ENCODE data around the gene CDH11. TPM values are rescaled to one million over a fixed set of nuclear protein-coding genes. Genes with fewer than 3 reads are reported as not detected.

Gene CDH11
- total RNA-seq, 1 donor from 2014 or later: 42.6 TPM

- Mint-ChIP-seq H3K9me3 (ENCODE audit: unreplicated experiment) (no peaks in the 10 kb centered on the region), H3K27me3 (ENCODE audit: unreplicated experiment) (peaks cover 2% of the 10 kb centered on the region), H3K27ac (ENCODE audit: unreplicated experiment) (no peak overlapping the region), H3K4me1 (ENCODE audit: unreplicated experiment) (no peaks in the 10 kb centered on the region), H3K4me3 (ENCODE audit: unreplicated experiment) (no peak overlapping the region), H3K36me3 (ENCODE audit: low read depth, unreplicated experiment) (no peaks in the 10 kb centered on the region)
- no peak for TF ChIP-seq CTCF (IDR thresholded peaks at IDR 0.05; ENCODE audit: unreplicated experiment)
- DNase-seq (ENCODE audit: low spot score): no peak
Measured at GRCh38 chr16:65101009-65101408, 20.9 kb downstream of the CDH11 start.

GRCh38 chr16:65099607-65100006 is 22.3 kb downstream of the CDH11 start:
- Mint-ChIP-seq H3K4me1 (ENCODE audit: unreplicated experiment) (no peaks in the 10 kb centered on the region), H3K27me3 (ENCODE audit: unreplicated experiment) (peaks cover 2% of the 10 kb centered on the region), H3K27ac (ENCODE audit: unreplicated experiment) (no peak overlapping the region), H3K36me3 (ENCODE audit: low read depth, unreplicated experiment) (no peaks in the 10 kb centered on the region), H3K9me3 (ENCODE audit: unreplicated experiment) (no peaks in the 10 kb centered on the region), H3K4me3 (ENCODE audit: unreplicated experiment) (no peak overlapping the region)
- no peak for TF ChIP-seq CTCF (IDR thresholded peaks at IDR 0.05; ENCODE audit: unreplicated experiment)
- no peak for DNase-seq (ENCODE audit: low spot score)

- H3K27me3 Mint-ChIP-seq (ENCODE audit: unreplicated experiment): peaks cover 2% of the 10 kb centered on the region
- DNase-seq (ENCODE audit: low spot score): no peak
- no peak overlapping the region for H3K27ac Mint-ChIP-seq (ENCODE audit: unreplicated experiment)
- no peak for TF ChIP-seq CTCF (IDR thresholded peaks at IDR 0.05; ENCODE audit: unreplicated experiment)
- no peaks in the 10 kb centered on the region for H3K36me3 Mint-ChIP-seq (ENCODE audit: low read depth, unreplicated experiment)
- no peaks in the 10 kb centered on the region for H3K4me1 Mint-ChIP-seq (ENCODE audit: unreplicated experiment)
- H3K9me3 Mint-ChIP-seq (ENCODE audit: unreplicated experiment): no peaks in the 10 kb centered on the region
- no peak overlapping the region for H3K4me3 Mint-ChIP-seq (ENCODE audit: unreplicated experiment)
Measured at GRCh38 chr16:65098916-65099315, 22.9 kb downstream of the CDH11 start.

- Mint-ChIP-seq H3K4me3 (ENCODE audit: unreplicated experiment) (no peak overlapping the region), H3K36me3 (ENCODE audit: low read depth, unreplicated experiment) (no peaks in the 10 kb centered on the region), H3K4me1 (ENCODE audit: unreplicated experiment) (no peaks in the 10 kb centered on the region), H3K27me3 (ENCODE audit: unreplicated experiment) (peaks cover 2% of the 10 kb centered on the region), H3K27ac (ENCODE audit: unreplicated experiment) (no peak overlapping the region), H3K9me3 (ENCODE audit: unreplicated experiment) (no peaks in the 10 kb centered on the region)
- TF ChIP-seq CTCF (IDR thresholded peaks at IDR 0.05; ENCODE audit: unreplicated experiment): no peak
- no peak for DNase-seq (ENCODE audit: low spot score)
Measured at GRCh38 chr16:65097296-65097695, 24.6 kb downstream of the CDH11 start.

- H3K4me1 Mint-ChIP-seq (ENCODE audit: unreplicated experiment): no peaks in the 10 kb centered on the region
- H3K36me3 Mint-ChIP-seq (ENCODE audit: low read depth, unreplicated experiment): no peaks in the 10 kb centered on the region
- no peaks in the 10 kb centered on the region for H3K9me3 Mint-ChIP-seq (ENCODE audit: unreplicated experiment)
- DNase-seq (ENCODE audit: low spot score): no peak
- H3K27me3 Mint-ChIP-seq (ENCODE audit: unreplicated experiment): peaks cover 2% of the 10 kb centered on the region
- no peak for TF ChIP-seq CTCF (IDR thresholded peaks at IDR 0.05; ENCODE audit: unreplicated experiment)
- H3K27ac Mint-ChIP-seq (ENCODE audit: unreplicated experiment): no peak overlapping the region
- H3K4me3 Mint-ChIP-seq (ENCODE audit: unreplicated experiment): no peak overlapping the region
Measured at GRCh38 chr16:65095906-65096305, 26.0 kb downstream of the CDH11 start.

All from endothelial cell (in vitro differentiated cells).